ENCODE measurements around the gene LRCH1. TPM values are rescaled to one million over a fixed set of nuclear protein-coding genes. Genes with fewer than 3 reads are reported as not detected.
A peak's percentile ranks its signal among the peaks of the same experiment; 100 is the strongest.

LRCH1 gene
- total RNA-seq, 4 donors from 2014 or later = 5.2 to 30.7 (median 17.1) TPM

DNA sequence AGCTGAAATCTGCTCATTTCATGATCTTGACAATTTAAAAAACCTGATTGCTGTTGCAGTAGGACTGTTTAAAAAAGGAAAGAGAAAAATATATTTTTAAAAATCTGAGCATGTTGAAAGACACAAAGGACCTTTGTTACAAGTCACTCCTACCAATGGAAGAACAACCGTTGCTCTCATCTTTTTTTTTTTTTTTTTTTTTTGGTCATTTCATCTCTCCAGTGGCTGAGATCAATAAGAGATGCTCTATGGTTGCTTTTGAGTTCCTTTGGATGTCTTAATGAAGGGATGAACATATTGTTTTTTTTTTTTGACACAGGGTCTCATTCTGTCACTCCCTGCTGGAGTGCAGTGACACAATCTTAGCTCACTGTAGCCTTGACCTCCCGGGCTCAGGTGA is 29.2 kb downstream of the LRCH1 start:
- 73 to 83% methylated on average over 1 to 2 of the region's 2 CpGs for WGBS, 2 donors (ENCODE audit: low coverage in 1 of 2)
- Histone ChIP-seq H3K27ac (no peak overlapping the region), H3K4me3 (no peak overlapping the region), H3K9me3 (no peaks in the 10 kb centered on the region), H3K36me3 (no peaks in the 10 kb centered on the region), H3K27me3 (no peaks in the 10 kb centered on the region), H3K4me1 (peaks cover 20 to 70% (median 47%) of the 10 kb centered on the region in 4 donors)
- DNase-seq = no peak
- TF ChIP-seq POLR2AphosphoS5 (IDR thresholded peaks at IDR 0.05) (no peak), POLR2A (IDR thresholded peaks at IDR 0.05) (no peak), EP300 (IDR thresholded peaks at IDR 0.05; ENCODE audit: low read depth) (no peak)
- TF ChIP-seq, protein P1, sequence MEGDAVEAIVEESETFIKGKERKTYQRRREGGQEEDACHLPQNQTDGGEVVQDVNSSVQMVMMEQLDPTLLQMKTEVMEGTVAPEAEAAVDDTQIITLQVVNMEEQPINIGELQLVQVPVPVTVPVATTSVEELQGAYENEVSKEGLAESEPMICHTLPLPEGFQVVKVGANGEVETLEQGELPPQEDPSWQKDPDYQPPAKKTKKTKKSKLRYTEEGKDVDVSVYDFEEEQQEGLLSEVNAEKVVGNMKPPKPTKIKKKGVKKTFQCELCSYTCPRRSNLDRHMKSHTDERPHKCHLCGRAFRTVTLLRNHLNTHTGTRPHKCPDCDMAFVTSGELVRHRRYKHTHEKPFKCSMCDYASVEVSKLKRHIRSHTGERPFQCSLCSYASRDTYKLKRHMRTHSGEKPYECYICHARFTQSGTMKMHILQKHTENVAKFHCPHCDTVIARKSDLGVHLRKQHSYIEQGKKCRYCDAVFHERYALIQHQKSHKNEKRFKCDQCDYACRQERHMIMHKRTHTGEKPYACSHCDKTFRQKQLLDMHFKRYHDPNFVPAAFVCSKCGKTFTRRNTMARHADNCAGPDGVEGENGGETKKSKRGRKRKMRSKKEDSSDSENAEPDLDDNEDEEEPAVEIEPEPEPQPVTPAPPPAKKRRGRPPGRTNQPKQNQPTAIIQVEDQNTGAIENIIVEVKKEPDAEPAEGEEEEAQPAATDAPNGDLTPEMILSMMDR (IDR thresholded peaks at IDR 0.05) = no peak
- intact Hi-C loops (cut with DNase I; ENCODE audit: low total_unique reads) (no loop called here), in situ Hi-C loops (cut with MboI; ENCODE audit: low pct_ligation_motif_present in 1 of 4, low pct_unique_long_range_greater_than_20kb in 1 of 4, low sequenced_read_pairs in 3 of 4) (no loop called here)

DNA sequence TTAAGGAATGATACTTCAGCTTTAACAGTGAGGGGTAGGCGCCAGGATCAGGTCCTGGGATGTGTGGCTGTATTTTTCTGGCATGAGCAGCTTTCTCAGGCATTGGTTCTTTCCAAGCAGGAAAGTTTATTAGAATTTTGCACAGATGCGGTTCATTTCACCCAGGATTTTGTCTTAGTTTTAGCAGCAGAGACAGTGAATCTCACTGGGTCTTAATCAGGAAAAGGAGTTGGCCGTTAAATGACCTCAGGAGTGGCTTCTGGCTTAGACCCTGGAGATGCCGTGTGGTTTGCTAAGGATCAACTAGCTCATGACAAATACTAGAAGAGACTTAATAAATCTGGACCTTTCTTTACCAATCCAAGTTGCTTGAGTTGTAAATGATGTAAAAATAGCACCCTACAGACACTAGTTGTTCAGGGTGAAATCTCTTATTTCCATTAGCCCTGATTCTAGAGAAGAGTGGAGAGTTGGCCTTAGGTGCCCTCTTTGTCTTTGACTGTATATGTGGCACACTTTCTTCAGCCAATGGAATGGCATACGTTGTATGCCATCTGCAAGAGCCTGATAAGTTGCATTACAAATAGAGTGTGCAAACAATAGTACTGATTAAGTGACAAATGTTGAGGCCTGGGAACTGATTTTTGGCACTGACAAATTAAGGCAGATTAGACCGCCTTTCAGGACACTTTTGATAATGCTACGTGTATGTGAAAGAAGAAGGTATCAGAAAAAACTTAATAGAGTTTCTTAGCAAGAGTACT is 34.0 kb downstream of the LRCH1 start:
- in situ Hi-C loops (cut with MboI; ENCODE audit: low pct_ligation_motif_present in 1 of 4, low pct_unique_long_range_greater_than_20kb in 1 of 4, low sequenced_read_pairs in 3 of 4) = no loop called here
- intact Hi-C loops (cut with DNase I; ENCODE audit: low total_unique reads) = no loop called here
- 55 to 76% methylated on average over 3 to 6 of the region's 7 CpGs for WGBS, 2 donors (ENCODE audit: low coverage in 1 of 2)
- Histone ChIP-seq H3K4me3 (no peak overlapping the region), H3K9me3 (no peaks in the 10 kb centered on the region), H3K27me3 (no peaks in the 10 kb centered on the region), H3K27ac (peak overlapping the region in 3 of 4 donors; percentile 0 to 31 (median 5)), H3K36me3 (no peaks in the 10 kb centered on the region), H3K4me1 (peaks cover 22 to 60% (median 37%) of the 10 kb centered on the region in 4 donors)
- TF ChIP-seq POLR2A (IDR thresholded peaks at IDR 0.05) (no peak), POLR2AphosphoS5 (IDR thresholded peaks at IDR 0.05) (no peak)
- no peak for DNase-seq

DNA sequence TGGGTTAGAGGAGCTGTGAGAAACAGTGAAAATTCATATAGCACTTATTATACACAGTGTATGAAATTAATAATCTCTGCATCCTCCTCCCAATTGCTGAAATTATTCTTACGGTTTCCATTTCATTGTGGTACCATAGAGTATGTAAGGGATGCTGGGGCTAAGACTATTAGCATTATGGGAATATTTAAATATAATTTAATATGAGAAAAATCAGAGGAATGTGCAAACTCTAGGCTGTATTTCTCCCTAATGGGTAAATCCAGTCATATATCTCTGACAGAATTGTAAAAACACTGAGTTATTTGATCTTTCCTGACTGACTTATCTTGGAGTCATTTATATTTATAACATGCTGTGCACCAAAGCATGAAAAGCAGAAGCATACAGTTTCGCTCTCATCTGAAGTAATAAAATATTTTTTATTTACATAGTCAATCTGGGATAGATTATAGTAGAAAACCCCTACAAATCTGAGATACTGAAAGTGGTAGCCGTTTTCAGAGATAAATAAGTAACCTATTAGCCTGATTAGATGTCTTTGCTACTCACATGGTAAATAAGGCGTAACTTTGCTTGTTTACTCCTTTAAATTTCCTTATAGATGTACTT is 34.9 kb downstream of the LRCH1 start:
- TF ChIP-seq EP300 (IDR thresholded peaks at IDR 0.05; ENCODE audit: low read depth) (no peak), POLR2A (IDR thresholded peaks at IDR 0.05) (no peak), POLR2AphosphoS5 (IDR thresholded peaks at IDR 0.05) (no peak)
- TF ChIP-seq, protein P1 (IDR thresholded peaks at IDR 0.05) = no peak
- Histone ChIP-seq H3K4me1 (peaks cover 22 to 58% (median 38%) of the 10 kb centered on the region in 4 donors), H3K27me3 (no peaks in the 10 kb centered on the region), H3K36me3 (no peaks in the 10 kb centered on the region), H3K9me3 (no peaks in the 10 kb centered on the region), H3K4me3 (no peak overlapping the region), H3K27ac (no peak overlapping the region)
- 46 to 49% methylated on average over 4 of the region's 4 CpGs for WGBS, 2 donors (ENCODE audit: low coverage in 1 of 2)
- intact Hi-C loops (cut with DNase I; ENCODE audit: low total_unique reads) (no loop called here), in situ Hi-C loops (cut with MboI; ENCODE audit: low pct_ligation_motif_present in 1 of 4, low pct_unique_long_range_greater_than_20kb in 1 of 4, low sequenced_read_pairs in 3 of 4) (no loop called here)
- no peak for DNase-seq

GRCh38 chr13:46592385-46592784 is 39.4 kb downstream of the LRCH1 start:
- Histone ChIP-seq H3K4me3 (no peak overlapping the region), H3K27me3 (no peaks in the 10 kb centered on the region), H3K27ac (no peak overlapping the region), H3K36me3 (no peaks in the 10 kb centered on the region), H3K4me1 (peaks cover 11 to 66% (median 34%) of the 10 kb centered on the region in 4 donors), H3K9me3 (no peaks in the 10 kb centered on the region)
- in situ Hi-C loops (cut with MboI; ENCODE audit: low pct_ligation_motif_present in 1 of 4, low pct_unique_long_range_greater_than_20kb in 1 of 4, low sequenced_read_pairs in 3 of 4) (no loop called here), intact Hi-C loops (cut with DNase I; ENCODE audit: low total_unique reads) (no loop called here)
- DNase-seq = no peak
- TF ChIP-seq POLR2AphosphoS5 (IDR thresholded peaks at IDR 0.05) = no peak
- TF ChIP-seq EP300 (IDR thresholded peaks at IDR 0.05; ENCODE audit: low read depth) = no peak

DNA sequence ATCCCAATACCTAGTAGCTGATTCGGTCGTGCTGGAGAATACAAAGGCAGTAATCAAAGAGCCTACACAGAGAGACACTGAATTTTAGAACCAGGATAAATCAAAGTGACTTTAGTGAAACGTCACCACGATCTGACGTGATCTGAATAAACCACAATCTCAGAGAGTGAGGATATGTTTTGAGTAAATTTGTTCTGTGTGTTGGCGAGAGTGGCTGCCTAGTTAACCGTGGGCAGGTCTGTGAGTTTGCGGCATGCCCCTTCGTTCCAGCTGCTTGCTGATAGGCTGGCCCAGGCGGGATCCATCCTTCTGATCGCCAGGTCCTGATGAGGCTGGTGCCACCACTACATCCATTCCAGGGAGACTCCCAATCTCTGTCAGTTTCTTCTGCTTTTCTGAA is 40.4 kb downstream of the LRCH1 start:
- Histone ChIP-seq H3K36me3 (no peaks in the 10 kb centered on the region), H3K4me3 (no peak overlapping the region), H3K27ac (no peak overlapping the region), H3K27me3 (no peaks in the 10 kb centered on the region), H3K4me1 (peaks cover 10 to 67% (median 26%) of the 10 kb centered on the region in 4 donors), H3K9me3 (no peaks in the 10 kb centered on the region)
- TF ChIP-seq, protein P1 (IDR thresholded peaks at IDR 0.05) = no peak
- no peak for TF ChIP-seq POLR2A (IDR thresholded peaks at IDR 0.05)
- no peak for TF ChIP-seq EP300 (IDR thresholded peaks at IDR 0.05; ENCODE audit: low read depth)
- TF ChIP-seq POLR2AphosphoS5 (IDR thresholded peaks at IDR 0.05) = no peak
- 78 to 85% methylated on average over 4 to 11 of the region's 11 CpGs for WGBS, 2 donors (ENCODE audit: low coverage in 1 of 2)
- intact Hi-C loops (cut with DNase I; ENCODE audit: low total_unique reads) (no loop called here), in situ Hi-C loops (cut with MboI; ENCODE audit: low pct_ligation_motif_present in 1 of 4, low pct_unique_long_range_greater_than_20kb in 1 of 4, low sequenced_read_pairs in 3 of 4) (no loop called here)
- no peak for DNase-seq

Data from transverse colon (tissue), 4 donors.